Activated naive CD4-positive, alpha-beta T cell (primary cell): ENCODE measurements around the gene DLEU7.

Experiments used
- DNase-seq, 4 experiments: peaks; one replicate each; lab custom pipeline; 2025; lab: John Stamatoyannopoulos, UW

DLEU7 gene

DNA sequence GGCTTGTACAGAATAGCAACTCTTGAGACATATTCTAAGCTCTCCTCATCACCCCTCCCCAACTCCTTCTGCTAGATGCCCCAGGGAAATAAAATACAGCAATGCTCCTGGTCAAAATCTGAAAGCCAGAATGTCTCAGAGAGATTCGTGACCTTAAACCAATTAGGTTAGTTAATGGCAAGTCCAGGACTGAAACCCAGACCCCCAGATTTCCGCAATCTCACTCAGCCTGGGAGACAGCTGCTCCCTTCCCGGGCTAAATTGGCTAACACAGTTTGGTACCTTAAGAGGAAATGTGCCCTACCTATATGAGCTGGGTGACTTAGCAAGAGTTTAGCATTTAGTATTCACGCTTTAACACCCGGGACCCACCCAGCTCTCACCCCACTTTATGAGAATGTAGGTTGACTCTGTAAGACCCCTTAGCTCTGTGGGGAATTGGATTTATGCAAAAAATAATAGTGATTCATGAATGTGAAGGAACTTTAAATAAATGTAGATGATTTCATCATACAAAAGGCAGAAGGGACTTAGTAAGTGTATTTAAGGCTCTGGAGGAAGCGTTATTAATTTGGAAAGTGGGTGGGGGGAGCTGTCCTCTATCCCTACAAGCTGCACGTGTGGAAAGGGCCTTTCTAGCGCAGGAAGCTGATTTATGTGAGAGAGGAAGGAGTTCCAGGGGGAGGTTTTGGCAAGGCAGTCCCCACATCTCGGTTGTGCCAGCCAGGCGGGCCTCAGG, 1.1 kb downstream of the DLEU7 start:
- DNase-seq = no peak

DNA sequence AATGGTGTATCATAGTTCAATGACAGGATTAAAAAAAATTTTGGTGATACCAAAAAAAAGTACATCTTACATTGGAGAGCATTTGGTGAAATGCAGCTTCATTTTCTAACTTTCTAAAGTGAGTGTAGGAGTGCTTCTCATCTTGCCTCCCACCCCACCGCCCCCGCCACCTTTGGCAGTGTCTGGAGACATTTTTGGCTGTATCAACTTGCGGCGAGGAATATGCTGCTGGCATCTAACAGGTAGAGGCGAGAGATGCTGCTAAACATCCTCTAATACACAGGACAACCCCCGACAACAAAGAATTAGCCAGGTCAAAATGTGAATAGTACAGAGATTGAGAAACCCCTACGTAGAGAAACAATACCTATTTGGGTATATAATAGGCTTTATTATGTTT, 1.7 kb downstream of the DLEU7 start:
- DNase-seq = no peak

DNA sequence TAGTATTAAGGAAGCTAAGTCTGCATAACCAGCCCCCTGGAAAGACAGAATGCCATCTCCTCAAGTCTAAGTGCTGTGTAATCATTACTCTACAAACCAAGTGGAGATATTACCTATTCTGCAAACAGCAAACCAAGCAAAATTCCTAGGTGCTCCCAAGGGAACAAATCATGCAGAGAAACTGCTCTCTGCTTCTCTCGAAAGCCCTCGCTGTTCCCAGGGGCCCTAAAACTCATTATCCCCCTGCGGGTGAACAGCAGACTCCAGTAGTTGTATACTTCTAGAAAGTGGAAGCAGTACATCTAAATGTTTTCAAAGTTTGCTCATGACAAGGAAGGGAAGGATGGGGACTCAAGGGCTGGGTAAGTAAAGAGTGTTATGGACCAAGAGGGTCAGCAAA, 3.2 kb downstream of the DLEU7 start:
- DNase-seq = no peak

DNA sequence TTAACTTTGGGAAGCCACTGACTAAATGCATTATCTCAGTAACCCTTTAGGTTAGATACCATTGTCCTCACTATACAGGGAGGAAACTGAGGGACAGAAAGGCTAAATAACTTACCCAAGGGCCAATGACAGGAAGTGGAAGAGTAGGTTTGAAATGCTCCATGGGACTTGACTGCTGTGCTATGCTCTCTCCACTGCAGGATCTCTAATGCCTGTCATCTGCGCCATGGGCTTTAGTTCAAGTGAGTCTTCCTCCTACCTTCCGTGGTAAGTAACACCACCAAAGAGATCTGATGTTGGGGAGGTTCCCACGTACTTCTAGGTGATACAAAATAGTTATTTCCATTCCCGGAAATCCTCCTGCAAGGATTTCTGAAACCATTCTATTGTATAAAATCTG, 3.7 kb downstream of the DLEU7 start:
- no peak for DNase-seq

DNA sequence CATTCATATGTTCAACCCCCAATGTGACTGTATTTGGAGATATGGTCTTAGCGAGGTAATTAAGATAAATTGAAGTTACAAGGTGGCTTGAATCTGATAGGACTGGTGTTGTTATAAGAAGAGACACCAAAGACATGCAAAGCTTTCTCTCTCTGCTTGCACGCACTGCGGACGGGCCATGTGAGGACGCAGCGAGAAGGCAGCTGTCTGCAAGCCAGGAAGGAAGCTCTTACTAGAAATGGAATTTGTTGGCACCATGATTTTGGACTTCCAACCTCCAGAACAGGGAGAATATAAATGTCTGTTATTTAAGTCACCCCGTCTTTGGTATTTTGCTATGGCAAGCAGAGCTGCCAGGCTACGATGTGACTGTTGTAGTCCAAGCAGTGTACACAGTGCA, 4.8 kb downstream of the DLEU7 start:
- no peak for DNase-seq

DNA sequence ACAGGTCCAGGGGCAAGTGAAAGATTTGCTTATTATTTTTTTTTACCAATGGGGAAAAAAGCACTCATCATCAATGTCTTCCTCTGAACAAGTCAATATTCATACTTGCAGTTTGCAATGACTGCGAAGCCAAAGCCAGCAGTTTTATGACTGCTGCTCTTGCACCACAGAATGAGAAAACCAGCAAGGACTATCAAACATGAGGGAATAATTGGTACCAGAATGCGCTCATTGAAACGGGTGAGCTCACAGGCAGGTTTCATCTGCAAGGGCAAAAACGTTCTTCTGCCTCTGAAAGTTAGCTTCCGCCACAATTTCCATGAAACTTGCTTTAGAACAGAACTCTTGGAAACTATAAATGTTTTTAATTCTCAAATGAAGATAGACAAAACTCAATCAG, 5.5 kb downstream of the DLEU7 start:
- no peak for DNase-seq

DNA sequence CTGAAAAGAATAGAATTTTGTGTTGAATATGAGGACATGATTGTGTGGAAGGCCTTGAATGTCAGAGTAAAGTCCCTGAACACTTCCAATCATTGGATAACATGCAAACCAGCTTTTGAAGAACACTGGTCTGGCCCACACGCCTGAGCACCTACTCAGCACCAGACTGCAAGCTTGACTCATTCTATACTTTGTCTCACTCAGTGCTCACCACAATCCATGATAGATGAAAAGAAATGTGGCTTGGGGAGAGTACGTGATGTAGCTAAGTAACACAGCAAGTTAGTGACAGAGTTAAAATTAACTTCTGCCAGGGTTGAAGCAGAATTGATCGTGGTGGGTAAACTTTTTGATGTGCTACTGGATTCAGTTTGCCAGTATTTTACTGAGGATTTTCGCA, 12.0 kb downstream of the DLEU7 start:
- DNase-seq = no peak

DNA sequence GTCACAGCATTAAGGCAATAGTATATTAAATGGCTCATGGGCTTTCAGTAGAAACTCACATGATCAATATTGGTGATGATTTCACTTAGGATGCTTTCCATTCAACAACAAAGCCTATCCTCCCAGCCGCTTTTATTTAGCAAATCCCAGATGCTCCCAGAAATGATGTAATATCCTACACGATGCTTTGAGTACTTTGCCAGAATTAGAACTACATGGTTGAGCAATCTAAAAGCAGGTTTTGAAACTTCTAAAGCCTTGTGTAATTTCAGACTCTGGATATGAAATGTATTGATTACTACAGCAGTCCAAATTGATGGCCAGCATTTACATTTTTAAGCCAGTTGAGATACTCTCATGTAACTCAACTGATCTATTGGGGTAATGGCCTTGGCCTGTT, 13.6 kb downstream of the DLEU7 start:
- no peak for DNase-seq

DNA sequence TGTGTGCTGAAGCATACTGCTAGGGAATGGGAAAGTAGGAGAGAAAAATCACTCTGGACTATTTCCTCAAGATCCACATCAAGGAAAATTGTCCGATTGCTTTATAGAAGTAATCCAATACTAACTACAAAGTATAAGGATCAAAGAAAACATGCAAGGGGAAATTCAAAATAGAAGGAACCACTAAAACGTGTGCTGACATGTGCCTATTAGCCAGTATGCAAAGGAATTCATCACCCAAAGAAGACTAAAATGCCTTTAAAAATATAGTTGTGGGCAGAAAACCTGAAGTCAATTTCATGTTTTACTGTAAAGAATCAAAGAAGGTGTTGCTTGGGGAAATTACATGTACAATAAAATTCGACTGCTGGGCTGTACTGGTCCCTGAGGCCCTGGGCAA, 14.3 kb downstream of the DLEU7 start:
- DNase-seq = no peak

DNA sequence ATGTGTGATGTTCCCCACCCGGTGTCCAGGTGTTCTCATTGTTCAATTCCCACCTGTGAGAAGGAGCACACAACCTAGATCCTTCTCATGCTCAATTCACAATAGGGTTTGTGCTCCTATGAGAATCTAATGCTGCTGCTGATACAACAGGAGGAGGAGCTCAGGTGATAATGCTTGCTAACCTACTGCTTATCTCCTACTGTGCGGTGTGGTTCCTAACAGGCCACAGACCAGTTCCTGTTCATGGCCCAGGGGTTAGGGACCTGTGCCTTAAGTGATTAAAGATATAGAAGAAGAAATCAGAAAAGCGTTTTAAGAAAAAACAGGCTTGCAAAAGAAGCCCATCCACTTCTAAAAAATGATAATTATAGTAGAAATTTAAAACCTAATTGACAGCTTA, 17.5 kb downstream of the DLEU7 start:
- no peak for DNase-seq

DNA sequence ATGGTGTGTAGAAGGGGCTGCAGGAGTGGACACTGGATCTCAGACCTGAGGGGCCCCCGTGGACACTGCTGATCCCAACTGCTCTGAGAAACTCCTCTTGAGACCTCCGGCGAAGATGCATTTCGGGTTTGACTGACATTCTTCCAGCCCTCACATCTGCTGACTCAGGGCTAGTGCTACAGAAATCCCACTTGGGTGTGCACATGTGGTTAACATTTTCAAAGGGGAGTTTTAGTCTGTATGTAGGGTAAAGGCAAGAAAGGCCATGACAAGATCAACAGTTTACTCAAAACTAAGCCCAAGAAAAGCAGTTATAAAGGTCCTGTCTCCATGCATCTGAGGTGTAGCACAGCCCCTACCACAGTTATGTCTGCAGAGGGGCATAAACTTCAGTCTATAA, 31.2 kb downstream of the DLEU7 start:
- DNase-seq = no peak

DNA sequence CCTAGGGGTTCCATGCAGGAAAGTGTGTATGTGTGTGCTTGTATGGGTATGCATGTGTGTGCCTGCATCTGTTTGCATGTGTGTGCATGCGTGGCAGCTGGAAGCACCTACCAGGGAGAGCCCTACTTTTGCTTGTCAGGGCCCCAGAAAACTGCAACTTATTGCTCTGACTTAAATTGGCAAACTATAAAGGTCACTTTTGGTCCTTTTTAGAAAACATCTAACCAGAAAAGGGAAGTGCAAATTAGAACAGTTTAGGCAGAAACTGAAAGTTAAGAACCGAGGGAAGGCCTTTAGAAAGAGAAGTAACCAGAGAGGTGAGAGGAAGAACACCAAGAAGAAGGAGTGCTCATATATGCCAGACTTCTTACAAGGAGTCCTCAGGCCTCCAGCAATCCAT, 32.5 kb downstream of the DLEU7 start:
- no peak for DNase-seq

DNA sequence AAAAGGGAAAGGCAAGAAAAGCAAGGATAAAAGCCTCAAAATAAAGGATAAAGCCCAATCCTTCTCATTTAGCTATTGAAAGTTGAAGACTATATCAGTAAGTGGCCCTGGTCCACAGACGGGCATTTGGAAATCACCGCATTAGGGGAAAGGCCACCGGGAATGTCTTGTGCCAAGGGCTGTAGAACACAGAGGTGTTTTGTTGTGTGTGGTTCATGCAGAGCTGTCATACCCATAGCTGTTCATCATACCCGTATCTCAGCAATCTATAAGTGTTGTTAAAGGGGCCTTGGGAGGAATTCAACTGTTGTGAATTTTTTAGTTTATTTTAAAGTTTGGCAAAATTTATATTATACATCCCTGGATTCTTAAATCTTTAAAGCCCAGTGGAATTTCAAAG, 33.0 kb downstream of the DLEU7 start:
- no peak for DNase-seq

DNA sequence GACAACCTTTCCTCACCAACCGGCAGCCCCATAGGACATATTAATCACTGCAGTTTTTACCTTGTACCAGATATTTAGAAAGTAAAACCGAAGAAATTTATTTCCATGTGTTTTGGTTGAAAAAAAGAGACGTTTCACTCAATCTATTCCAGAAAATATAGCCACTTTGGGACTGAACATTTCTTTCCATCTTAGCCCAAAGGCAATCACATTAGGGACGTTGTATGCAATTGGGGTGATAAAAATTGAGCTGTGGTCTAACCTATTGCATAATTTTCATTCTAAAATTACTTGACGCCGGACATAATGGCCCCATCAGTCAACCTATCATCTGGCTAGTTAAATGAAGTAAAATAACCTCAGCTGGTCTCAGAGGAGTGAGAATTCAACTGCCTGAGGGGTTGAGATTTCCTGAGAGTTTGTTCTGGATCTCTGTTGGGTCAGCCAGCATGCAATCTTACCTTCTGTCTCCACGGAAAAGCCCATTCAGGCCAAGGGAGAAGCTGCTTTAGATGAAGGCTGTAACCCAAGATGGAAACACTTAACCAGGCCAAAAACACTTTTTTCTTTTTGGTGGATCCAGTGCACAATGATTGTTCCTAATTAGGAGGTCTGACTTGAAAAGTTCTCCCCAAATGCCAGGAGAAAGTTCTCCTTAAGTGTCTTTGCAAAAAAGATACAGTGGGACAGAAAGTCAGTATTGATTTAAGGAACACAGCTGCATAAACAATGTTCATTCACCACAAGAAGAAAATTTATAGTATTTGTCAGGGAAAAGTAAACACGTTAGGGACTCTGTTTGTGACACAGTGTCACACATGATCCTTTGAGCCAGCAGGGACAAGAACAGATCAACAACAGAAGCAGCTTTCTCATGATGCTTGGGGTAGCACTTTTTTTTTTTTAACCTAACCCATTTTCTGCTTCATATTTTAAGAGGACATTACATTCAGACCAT, 34.1 kb downstream of the DLEU7 start:
- DNase-seq = no peak

DNA sequence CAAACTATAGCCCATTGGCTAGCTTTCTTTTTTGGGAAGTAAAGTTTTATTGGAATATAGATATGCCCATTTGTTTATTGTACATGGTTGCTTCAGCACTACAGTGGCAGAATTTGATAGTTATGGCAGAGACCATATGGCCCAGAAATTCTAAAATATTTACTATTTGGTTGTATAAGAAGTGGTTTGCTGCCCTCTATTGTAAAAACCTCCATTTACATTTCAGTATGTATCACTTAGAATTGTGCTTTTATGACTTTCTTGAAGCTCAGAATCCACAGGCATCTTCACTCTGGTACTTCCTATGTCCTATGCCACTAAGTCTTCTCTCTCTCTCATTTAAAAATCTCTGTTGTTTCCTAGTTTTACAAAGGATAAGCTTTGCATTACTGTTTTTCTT, 37.7 kb downstream of the DLEU7 start:
- no peak for DNase-seq

DNA sequence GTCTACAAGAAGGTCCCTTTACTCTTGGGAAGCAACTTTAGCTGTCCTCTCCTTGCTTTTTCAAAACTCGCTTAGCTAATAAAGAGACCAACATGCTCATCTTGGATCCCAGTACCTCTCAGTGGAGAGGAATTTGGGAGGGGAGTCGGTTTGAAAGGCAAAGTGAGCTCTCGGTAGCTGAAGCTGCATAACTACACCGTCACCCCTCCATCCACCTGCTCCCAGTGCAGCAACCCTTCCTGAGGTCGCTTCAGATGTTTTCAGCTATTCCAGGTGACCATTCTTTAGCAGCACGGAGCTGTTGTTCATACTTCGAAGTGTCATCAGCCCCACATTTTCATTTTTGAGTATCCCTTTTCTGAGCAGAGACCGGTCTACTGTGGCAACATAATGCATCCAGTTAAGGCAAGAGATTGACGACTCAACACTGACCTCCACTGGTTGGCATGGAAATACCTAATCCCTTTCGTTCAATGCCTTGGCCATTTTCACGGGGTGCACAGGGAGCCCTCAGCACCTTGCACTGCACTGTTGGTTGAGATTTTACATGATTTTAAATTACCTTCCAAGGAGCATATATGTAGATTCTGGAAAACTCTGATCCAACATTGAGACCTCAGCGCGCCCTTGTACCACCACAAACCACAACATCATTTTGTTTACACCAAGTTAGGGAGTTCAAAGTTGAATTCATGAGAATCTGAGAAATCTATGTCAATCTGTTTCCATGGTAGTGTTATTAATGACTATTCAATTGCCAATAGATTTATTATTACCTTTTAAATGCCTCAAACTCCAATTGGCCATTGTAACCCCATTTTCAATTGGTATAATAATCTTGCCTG, 42.2 kb downstream of the DLEU7 start:
- DNase-seq = peak in 3 of 4 experiments; percentile 1 to 19 (median 3)

DNA sequence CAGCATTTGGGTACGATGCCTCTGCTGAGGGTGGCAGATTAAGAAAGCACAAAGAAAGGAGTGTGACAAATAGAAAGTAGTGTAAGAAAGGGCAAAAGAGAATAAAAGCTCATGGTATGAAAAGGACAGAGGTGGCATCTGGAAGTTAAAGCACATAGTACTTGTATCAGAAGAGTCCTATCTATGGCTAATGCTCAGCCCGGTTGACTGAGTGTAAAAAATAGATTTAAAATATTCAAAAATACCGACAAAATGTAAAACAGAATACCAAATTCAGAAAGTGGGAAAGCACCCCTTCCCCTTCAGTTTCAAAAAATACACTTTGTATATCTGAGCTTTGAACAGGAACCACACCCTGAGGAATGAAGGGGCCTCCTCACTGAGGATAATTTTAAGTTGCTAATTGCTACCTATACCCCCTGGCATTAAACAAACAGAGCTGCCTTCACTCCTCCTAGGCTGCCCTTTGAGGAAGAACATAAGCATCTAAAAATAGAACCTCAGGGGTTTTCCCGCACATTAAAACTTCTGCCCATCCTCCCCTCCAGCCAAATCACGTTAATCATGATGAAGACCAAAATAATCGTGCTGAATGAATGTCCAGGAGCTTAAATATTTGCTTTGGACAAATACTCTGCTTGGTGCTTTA, 43.3 kb downstream of the DLEU7 start:
- no peak for DNase-seq

DNA sequence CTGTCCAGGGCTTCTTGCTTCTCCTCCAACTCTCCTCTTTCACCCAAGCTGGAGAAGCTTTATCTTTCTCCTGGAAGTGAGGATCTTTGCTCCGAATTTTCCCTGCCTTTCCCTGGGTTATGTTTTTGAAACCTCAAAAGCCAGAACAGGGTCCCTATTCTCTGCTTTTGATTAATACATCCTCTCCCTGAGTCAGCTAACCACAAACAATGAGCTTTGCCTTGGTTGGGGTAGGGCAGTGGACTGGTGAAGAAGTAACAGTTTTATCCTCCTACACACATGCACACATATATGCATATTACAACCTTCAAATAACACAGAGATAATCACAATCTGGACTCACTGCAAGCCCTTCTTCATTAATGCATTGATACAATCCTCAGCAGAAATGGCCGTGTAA, 44.6 kb downstream of the DLEU7 start:
- no peak for DNase-seq

DNA sequence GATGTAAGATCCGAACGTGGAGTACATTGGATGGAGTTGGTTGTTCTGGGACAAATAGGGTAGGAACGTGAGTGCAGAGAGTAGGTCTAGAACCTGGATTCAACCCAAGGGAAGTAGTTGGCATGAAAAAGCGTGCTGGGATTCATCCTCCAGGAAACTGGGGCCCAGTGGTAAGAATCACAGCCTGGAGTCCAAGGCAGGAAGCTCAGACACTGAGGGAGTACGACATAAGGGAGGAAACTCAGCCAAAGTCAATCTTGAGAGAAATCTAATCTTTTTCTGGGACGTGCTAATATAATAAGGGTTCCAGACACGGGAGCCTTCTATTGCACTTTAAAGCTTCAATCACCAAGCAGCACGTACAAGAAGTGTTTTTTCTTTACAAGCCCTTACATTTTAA, 46.4 kb downstream of the DLEU7 start:
- no peak for DNase-seq

DNA sequence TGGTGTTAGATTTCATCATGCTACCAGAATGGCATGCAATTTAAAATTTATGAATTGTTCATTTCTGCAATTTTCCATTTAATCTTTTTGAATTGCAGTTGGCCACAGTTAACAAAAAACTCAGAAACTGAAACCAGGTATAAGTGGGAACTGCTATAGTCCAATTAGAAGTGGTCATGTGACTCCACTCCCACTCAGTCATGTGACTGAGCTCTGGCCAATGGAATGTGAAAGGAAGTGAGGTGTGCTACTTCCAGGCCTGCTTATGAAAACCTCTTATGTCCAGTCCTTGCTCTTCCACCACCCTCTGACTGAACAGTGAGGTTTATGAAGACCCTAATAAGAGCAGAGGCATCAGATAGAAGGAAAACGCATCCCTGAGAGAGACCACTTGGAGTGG, 47.0 kb downstream of the DLEU7 start:
- no peak for DNase-seq

DNA sequence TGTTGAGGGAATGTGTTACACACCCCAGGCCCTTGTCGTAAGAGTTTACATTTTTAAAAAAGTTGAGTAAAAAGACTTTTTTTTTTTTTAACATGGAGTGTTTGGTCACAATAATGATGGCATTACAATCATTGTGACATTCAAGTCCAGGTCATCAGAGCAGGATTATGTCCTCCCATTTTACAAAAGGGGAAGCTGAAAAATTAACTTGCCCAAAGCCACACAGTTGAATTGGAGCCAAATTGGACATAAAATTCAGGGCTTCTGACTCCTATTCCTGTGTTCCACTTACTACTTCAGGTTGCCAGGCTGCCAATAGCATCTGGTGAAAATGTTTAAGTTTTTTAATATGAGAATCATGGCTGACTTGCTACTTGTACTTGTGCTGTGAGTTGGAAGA, 49.3 kb downstream of the DLEU7 start:
- no peak for DNase-seq

DNA sequence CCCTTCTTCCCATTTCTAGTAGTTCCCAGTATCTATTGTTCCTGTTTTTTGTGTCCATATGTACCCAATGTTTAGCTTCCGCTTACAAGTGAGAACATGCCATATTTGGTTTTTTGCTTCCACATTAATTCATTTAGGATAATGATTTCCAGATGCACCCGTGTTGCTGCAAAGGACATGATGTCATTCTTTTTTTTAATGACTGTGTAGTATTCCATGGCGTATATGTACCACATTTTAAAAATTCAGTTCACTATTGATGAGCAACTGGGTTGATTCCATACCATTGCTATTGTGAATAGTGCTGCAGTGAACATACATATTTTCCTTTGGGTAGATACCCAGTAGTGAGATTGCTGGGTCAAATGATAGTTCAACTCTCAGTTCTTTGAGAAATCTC, 50.5 kb downstream of the DLEU7 start:
- DNase-seq = no peak
